Measurements from ENCODE around the gene GSN. TPM values are rescaled to one million over a fixed set of nuclear protein-coding genes. Genes with fewer than 3 reads are reported as not detected.

Gene GSN
- total and polyA plus RNA-seq, 2 of the 13 experiments (the other 11 are each of a cell fraction or from before 2014, with no cell fraction given), result 294 to 307 TPM

GRCh38 chr9:121280715-121281613 is 13.0 kb downstream of the GSN start (continued):
- TF ChIP-seq ELF1 (CRISPR knock-in tag; IDR thresholded peaks at IDR 0.05) (0 out of 2 replicates have a peak, but pooled peaks have one; percentile 10), HNF1A (IDR thresholded peaks at IDR 0.05; ENCODE audit: low read depth) (0 out of 2 replicates have a peak, but pooled peaks have one; percentile 26), HNF1A (CRISPR knock-in tag; IDR thresholded peaks at IDR 0.05; ENCODE audit: borderline replicate concordance) (peak; percentile 44; the same call in 1 of the 2 replicates), POGZ (CRISPR knock-in tag; IDR thresholded peaks at IDR 0.05) (peak; percentile 63; the same call in 1 of the 2 replicates), NFIC (IDR thresholded peaks at IDR 0.05; ENCODE audit: low read length) (0 out of 2 replicates have a peak, but pooled peaks have one; percentile 42), ZNF292 (CRISPR knock-in tag; IDR thresholded peaks at IDR 0.05; ENCODE audit: borderline replicate concordance, low read depth) (peak; percentile 58; the same call in 1 of the 2 replicates), KDM1A (CRISPR knock-in tag; IDR thresholded peaks at IDR 0.05) (peak; percentile 89), NR2C2 (CRISPR knock-in tag; IDR thresholded peaks at IDR 0.05; ENCODE audit: borderline replicate concordance) (peak; percentile 89), FOXP1 (IDR thresholded peaks at IDR 0.05) (peak; percentile 67), FOXP1 (CRISPR knock-in tag; IDR thresholded peaks at IDR 0.05) (peak; percentile 88), ERF (CRISPR knock-in tag; IDR thresholded peaks at IDR 0.05) (no peak), ATF7 (IDR thresholded peaks at IDR 0.05) (no peak), ATF7 (CRISPR knock-in tag; IDR thresholded peaks at IDR 0.05) (peak; percentile 80), RXRA (CRISPR knock-in tag; IDR thresholded peaks at IDR 0.05) (peak; percentile 93), HDAC2 (CRISPR knock-in tag; IDR thresholded peaks at IDR 0.05) (peak; percentile 90), ZBTB49 (CRISPR knock-in tag; IDR thresholded peaks at IDR 0.05; ENCODE audit: borderline replicate concordance) (no peak), ZNF253 (CRISPR knock-in tag; IDR thresholded peaks at IDR 0.05; ENCODE audit: borderline replicate concordance) (no peak), RARA (CRISPR knock-in tag; IDR thresholded peaks at IDR 0.05) (peak; percentile 92), DPF2 (CRISPR knock-in tag; IDR thresholded peaks at IDR 0.05; ENCODE audit: borderline replicate concordance, low read depth) (peak; percentile 76; the same call in 1 of the 2 replicates), ZBTB33 (CRISPR knock-in tag; IDR thresholded peaks at IDR 0.05) (peak; percentile 50; the same call in 1 of the 2 replicates), THAP8 (CRISPR knock-in tag; IDR thresholded peaks at IDR 0.05; ENCODE audit: borderline replicate concordance) (no peak)

Data from HepG2 (cell line).